ENCODE measurements around the gene SLC1A6.

SLC1A6 gene

DNA sequence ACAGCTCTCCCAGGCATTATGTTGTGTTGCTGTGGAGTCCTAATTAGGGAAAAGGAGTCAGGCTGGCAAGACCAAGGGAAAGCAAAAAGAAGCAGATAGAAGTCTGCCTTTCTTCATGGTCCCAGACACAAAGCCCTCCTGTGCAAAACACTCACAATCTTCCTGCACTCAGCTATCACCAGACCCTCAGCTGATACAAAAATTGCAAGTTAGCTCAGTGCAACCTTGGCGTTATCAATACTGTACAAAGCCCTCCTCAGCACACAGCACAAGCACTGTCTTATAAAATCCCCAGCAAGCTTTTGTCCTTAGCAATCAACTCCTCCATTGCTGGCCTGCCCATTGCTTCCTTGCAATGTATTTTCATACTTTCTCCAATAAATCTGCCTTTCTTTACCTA, 35.2 kb downstream of the SLC1A6 start:
- no peaks in the 10 kb centered on the region for H3K36me3 Mint-ChIP-seq (ENCODE audit: low read depth)
- no peak overlapping the region for H3K4me3 Mint-ChIP-seq
- no peak for DNase-seq (ENCODE audit: low spot score)
- H3K9me3 Mint-ChIP-seq = no peaks in the 10 kb centered on the region
- no peaks in the 10 kb centered on the region for H3K27me3 Mint-ChIP-seq (ENCODE audit: low read depth)
- no peaks in the 10 kb centered on the region for H3K4me1 Mint-ChIP-seq (ENCODE audit: low read depth)
- no peak overlapping the region for H3K27ac Mint-ChIP-seq

DNA sequence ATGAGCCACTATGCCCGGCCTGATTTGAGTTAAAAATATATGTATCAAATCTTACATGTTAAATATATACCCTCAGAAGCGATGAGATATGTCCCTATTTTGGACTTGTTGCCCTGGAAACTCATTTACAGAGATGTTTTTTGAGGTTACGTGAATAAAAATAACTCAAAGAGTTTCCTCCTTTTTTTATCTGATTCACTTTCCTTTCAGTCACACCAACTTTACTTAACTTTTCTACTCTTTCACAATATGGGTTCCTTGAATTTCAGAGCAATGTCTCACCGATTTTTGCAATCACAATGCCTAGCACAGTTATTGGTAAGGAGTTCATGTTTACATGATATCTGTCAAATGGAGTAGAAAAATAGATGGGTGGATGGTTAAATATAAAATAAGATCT, 36.1 kb downstream of the SLC1A6 start:
- Mint-ChIP-seq H3K4me3 (no peak overlapping the region), H3K9me3 (no peaks in the 10 kb centered on the region), H3K27ac (no peak overlapping the region), H3K36me3 (ENCODE audit: low read depth) (no peaks in the 10 kb centered on the region), H3K27me3 (ENCODE audit: low read depth) (no peaks in the 10 kb centered on the region), H3K4me1 (ENCODE audit: low read depth) (no peaks in the 10 kb centered on the region)
- DNase-seq (ENCODE audit: low spot score) = no peak

DNA sequence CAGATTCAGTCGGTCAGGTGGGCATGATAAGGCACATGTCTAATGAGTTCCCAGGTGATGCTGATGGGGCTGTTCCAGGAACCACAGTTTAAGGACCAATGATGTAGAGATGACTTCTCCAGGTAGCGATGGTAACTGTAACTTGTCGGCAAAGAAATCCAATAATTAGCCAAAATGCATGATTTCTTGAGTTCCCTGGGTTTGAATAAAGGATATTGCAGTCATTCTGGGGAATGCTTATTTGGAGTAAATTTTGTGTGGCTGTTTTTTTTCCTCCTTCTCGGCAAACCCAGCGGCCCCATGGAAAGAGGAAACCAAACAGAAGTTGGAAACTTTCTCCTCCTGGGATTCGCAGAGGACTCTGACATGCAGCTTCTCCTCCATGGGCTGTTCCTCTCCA, 38.5 kb downstream of the SLC1A6 start, which contains the start of gene OR7C2:
OR7C2 (plus strand) TSS at position 301 of the 400 bp plus-strand sequence; CDS start at position 301, 0 bp downstream.
- no peak within 1 kb of the TSS for H3K27ac Mint-ChIP-seq

DNA sequence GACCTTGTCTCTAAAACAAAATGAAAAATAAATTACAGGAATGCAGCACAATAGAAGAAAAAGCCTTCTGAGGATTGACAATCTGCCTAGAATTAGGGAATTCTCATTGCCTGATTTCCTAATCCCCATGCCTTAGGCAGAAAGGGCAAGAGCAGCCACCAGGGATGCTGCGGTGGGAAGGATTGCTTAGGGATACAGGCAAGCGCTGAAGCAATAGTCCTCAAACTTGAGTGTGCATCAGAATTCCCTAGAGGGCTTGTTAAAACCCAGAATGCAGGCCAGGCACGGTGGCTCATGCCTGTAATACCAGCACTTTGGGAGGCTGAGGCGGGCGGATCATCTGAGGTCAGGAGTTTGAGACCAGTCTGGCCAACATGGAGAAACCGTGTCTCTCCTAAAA, 39.4 kb downstream of the SLC1A6 start:
- no peak for DNase-seq (ENCODE audit: low spot score)

More for the DNA sequence above, 38.5 kb downstream of the SLC1A6 start, which contains the start of gene OR7C2:
- Mint-ChIP-seq H3K27me3 (ENCODE audit: low read depth) (no peaks in the 10 kb centered on the region), H3K4me1 (ENCODE audit: low read depth) (no peaks in the 10 kb centered on the region), H3K4me3 (no peak within 1 kb of the TSS), H3K36me3 (ENCODE audit: low read depth) (no peaks in the 10 kb centered on the region), H3K9me3 (no peaks in the 10 kb centered on the region)
- no peak for DNase-seq (ENCODE audit: low spot score)

DNA sequence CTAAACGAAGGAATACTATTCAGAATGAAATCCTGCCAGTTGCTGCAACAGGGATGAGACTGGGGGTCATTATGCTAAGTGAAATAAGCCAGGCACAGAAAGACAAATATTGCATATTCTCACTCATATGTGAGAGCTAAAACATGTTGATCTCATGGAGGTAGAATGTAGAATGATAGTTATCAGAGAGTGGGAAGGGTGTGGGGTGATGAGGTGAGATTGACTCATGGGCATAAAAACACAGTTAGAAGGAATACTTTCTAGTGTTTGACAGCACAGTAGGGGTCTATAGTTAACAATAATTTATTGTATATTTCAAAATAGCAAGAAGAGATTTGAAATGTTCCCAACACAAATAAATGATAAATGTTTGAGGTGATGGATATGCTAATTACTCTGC, 46.2 kb downstream of the SLC1A6 start:
- Mint-ChIP-seq H3K36me3 (ENCODE audit: low read depth) (no peaks in the 10 kb centered on the region), H3K9me3 (no peaks in the 10 kb centered on the region), H3K27ac (no peak overlapping the region), H3K4me3 (no peak overlapping the region), H3K4me1 (ENCODE audit: low read depth) (no peaks in the 10 kb centered on the region), H3K27me3 (ENCODE audit: low read depth) (no peaks in the 10 kb centered on the region)
- no peak for DNase-seq (ENCODE audit: low spot score)

More for the DNA sequence above, 39.4 kb downstream of the SLC1A6 start:
- Mint-ChIP-seq H3K27me3 (ENCODE audit: low read depth) (no peaks in the 10 kb centered on the region), H3K36me3 (ENCODE audit: low read depth) (no peaks in the 10 kb centered on the region), H3K4me1 (ENCODE audit: low read depth) (no peaks in the 10 kb centered on the region), H3K4me3 (no peak overlapping the region), H3K9me3 (no peaks in the 10 kb centered on the region), H3K27ac (no peak overlapping the region)

DNA sequence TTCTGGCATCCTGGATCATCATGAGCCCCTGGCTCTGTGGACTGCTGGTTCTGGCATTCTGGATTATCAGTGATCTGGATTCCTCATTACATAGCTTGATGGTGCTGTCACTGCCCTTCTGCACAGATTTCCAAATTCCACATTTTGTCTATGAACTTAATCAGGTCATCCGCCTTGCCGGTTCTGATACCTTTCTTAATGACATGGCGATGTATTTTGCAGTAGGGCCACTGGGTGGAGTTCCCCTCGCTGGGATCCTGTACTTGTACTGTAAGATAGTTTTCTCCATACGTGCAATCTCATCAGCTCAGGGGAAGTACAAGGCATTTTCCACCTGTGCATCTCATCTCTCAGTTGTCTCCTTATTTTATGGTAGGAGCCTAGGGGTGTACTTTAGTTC, 62.8 kb downstream of the SLC1A6 start:
- no peak overlapping the region for H3K4me3 Mint-ChIP-seq
- H3K27me3 Mint-ChIP-seq (ENCODE audit: low read depth) = no peaks in the 10 kb centered on the region

DNA sequence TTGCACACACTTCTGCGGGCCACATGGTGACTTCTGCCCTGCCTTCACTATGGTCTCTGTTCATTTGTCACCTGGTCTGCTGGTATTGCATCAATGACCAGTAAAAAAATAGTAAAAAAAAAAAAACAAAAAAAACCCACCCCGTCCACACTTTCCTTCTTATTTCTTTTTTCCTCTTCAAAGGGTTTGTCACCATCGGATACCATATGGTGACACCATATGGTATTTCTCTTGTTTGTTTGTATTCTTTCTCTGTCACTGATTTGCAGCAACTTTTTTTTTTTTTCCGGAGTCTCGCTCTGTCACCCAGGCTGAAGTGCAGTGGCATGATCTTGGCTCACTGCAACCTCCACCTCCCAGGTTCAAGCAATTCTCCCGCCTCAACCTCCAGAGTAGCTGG, 64.5 kb downstream of the SLC1A6 start:
- Mint-ChIP-seq H3K27me3 (ENCODE audit: low read depth) (no peaks in the 10 kb centered on the region), H3K36me3 (ENCODE audit: low read depth) (no peaks in the 10 kb centered on the region), H3K4me3 (no peak overlapping the region), H3K27ac (no peak overlapping the region), H3K9me3 (no peaks in the 10 kb centered on the region), H3K4me1 (ENCODE audit: low read depth) (no peaks in the 10 kb centered on the region)
- DNase-seq (ENCODE audit: low spot score) = no peak

More for the DNA sequence above, 62.8 kb downstream of the SLC1A6 start:
- no peaks in the 10 kb centered on the region for H3K4me1 Mint-ChIP-seq (ENCODE audit: low read depth)
- no peaks in the 10 kb centered on the region for H3K36me3 Mint-ChIP-seq (ENCODE audit: low read depth)
- no peaks in the 10 kb centered on the region for H3K9me3 Mint-ChIP-seq
- H3K27ac Mint-ChIP-seq = no peak overlapping the region
- no peak for DNase-seq (ENCODE audit: low spot score)

DNA sequence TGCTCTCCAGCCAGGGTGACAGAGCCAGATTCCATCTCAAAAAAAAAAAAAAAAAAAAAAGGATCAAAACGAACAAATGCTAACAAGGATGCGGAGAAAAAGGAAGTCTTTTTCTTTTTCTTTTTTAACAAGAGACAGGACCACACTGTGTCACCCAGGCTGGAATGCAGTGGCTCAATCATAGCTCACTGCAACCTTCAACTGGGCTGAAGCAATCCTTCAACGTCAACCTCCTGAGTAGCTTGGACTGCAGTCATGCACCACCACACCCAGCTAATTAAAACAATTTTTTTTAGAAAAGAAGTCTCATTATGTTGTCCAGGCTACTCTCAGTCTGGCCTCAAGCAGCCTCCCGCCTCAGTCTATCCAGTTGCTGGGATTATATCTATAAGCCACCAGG, 73.0 kb downstream of the SLC1A6 start:
- no peak for DNase-seq (ENCODE audit: low spot score)
- no peaks in the 10 kb centered on the region for H3K36me3 Mint-ChIP-seq (ENCODE audit: low read depth)
- H3K27ac Mint-ChIP-seq = no peak overlapping the region
- no peaks in the 10 kb centered on the region for H3K27me3 Mint-ChIP-seq (ENCODE audit: low read depth)
- no peaks in the 10 kb centered on the region for H3K9me3 Mint-ChIP-seq
- no peak overlapping the region for H3K4me3 Mint-ChIP-seq
- no peaks in the 10 kb centered on the region for H3K4me1 Mint-ChIP-seq (ENCODE audit: low read depth)

DNA sequence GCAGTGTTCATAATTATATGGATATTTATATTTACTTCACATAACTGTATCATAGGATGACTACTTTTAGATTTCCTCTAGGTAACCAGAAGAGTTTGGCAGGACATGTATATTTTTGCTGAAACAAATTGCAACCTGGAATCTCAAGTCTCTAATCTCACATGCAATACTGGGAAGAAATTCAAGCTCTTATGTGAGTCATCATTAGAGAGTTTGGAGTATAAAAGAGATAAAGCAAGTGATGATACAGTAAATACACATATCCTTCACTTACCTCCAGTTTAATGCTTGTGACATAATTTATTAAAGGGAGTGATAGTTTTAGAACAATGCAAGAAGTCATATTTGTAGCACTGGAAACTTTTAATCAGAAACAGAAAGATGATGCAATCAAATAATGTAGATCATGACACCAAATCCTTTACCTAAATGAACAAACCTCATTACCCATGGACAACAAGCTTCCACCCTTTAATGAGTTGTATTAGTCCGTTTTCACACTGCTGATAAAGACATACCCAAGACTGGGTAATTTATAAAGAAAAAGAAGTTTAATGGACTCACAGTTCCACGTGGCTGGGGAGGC, 77.9 kb downstream of the SLC1A6 start:
- no peak overlapping the region for H3K27ac Mint-ChIP-seq
- no peaks in the 10 kb centered on the region for H3K4me1 Mint-ChIP-seq (ENCODE audit: low read depth)
- H3K36me3 Mint-ChIP-seq (ENCODE audit: low read depth) = no peaks in the 10 kb centered on the region
- H3K9me3 Mint-ChIP-seq = no peaks in the 10 kb centered on the region
- H3K27me3 Mint-ChIP-seq (ENCODE audit: low read depth) = peaks cover 4% of the 10 kb centered on the region
- no peak for DNase-seq (ENCODE audit: low spot score)
- H3K4me3 Mint-ChIP-seq = no peak overlapping the region

Measured in T-helper 2 cell treated with Interferon-gamma antibody and Interleukin-4, amounts not matched to agents 5 μg/mL and 100 μg/mL, for 36 hours (primary cell).